Progenitor cell of endocrine pancreas (in vitro differentiated cells): Measurements from ENCODE around the gene CEP70. TPM values are rescaled to one million over a fixed set of nuclear protein-coding genes. Genes with fewer than 3 reads are reported as not detected.

Experiments
- DNase-seq: peaks from one replicate; pipeline ENCODE4 v3.0.0; 2021; ENCODE audit warnings: low spot score; ENCODE audit not compliant: unreplicated experiment
- H3K27ac Mint-ChIP-seq: 2 replicates; pipeline ENCODE4 v1.8.0; 2021; ENCODE audit warnings: mild to moderate bottlenecking, moderate library complexity, mixed read lengths
- H3K27me3 Mint-ChIP-seq: 2 replicates; pipeline ENCODE4 v1.8.0; 2021; ENCODE audit warnings: mixed read lengths
- H3K36me3 Mint-ChIP-seq: 2 replicates; pipeline ENCODE4 v1.8.0; 2022; ENCODE audit warnings: mixed read lengths; ENCODE audit not compliant: insufficient read depth
- H3K4me1 Mint-ChIP-seq: 2 replicates; pipeline ENCODE4 v1.8.0; 2021; ENCODE audit warnings: low read depth, mixed read lengths
- H3K4me3 Mint-ChIP-seq: 2 replicates; pipeline ENCODE4 v1.8.0; 2021; ENCODE audit warnings: low read depth, mild to moderate bottlenecking, moderate library complexity, mixed read lengths
- H3K9me3 Mint-ChIP-seq: 2 replicates; pipeline ENCODE4 v1.8.0; 2021; ENCODE audit warnings: low read depth, mixed read lengths
- total RNA-seq: library from RNA; stranded (reverse); gene quantifications from 2 replicates; pipeline ENCODE4 v1.2.1, GENCODE V29; 2021
- TF ChIP-seq, protein P1 (sequence below): fragments of 200-600 bp; sonication (generic); IDR thresholded peaks from one replicate; pipeline ENCODE4 v1.5.0; 2021; ENCODE audit warnings: antibody characterized with exemption, mild to moderate bottlenecking; ENCODE audit not compliant: unreplicated experiment

The CEP70 gene
- total RNA-seq, 1 donor from 2014 or later: 61.9 TPM

DNA sequence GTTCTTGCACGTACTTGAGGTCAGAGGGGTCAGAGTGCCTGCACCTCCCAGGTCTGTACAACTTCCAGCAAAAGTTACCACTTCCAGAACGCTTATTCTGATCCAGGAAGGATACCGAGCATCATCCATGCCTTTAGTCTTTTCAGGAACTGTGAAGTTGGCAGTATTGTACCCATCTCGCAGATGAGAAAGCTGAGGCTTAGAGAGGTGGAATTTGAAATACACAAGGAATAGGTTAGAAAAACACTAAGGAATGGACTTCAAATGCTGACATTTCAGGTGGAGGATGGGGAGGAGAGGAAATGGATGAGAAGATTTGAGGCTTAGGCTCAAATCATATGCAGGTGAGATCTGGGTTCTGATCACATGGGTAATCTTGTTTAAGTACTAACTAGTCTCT, 148.4 kb downstream of the CEP70 start:
- no peak overlapping the region for H3K4me3 Mint-ChIP-seq
- no peaks in the 10 kb centered on the region for H3K9me3 Mint-ChIP-seq
- peaks cover 2% of the 10 kb centered on the region for H3K4me1 Mint-ChIP-seq
- DNase-seq: no peak
- H3K27me3 Mint-ChIP-seq: peaks cover 15% of the 10 kb centered on the region
- no peaks in the 10 kb centered on the region for H3K36me3 Mint-ChIP-seq
- TF ChIP-seq, protein P1, sequence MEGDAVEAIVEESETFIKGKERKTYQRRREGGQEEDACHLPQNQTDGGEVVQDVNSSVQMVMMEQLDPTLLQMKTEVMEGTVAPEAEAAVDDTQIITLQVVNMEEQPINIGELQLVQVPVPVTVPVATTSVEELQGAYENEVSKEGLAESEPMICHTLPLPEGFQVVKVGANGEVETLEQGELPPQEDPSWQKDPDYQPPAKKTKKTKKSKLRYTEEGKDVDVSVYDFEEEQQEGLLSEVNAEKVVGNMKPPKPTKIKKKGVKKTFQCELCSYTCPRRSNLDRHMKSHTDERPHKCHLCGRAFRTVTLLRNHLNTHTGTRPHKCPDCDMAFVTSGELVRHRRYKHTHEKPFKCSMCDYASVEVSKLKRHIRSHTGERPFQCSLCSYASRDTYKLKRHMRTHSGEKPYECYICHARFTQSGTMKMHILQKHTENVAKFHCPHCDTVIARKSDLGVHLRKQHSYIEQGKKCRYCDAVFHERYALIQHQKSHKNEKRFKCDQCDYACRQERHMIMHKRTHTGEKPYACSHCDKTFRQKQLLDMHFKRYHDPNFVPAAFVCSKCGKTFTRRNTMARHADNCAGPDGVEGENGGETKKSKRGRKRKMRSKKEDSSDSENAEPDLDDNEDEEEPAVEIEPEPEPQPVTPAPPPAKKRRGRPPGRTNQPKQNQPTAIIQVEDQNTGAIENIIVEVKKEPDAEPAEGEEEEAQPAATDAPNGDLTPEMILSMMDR: no peak
- no peak overlapping the region for H3K27ac Mint-ChIP-seq

DNA sequence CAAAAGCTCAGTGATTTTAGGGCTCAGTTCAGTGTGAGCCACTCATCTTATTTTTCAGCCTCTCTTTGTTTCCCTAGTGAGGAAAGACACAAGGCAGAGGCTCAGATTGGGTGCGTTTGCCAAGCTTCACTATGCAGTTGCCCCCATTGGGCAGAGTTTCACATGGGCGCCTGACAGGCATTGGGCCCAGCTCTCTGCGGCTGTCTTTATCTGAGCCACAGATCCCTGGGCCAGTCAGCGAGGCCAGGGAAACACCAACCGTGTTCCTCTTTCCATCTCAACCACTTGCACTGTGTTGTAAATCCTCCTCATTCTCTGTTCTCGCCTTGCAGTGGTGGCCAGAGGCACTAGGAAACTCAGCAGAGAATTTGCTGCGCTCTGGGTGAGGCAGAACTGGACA, 148.8 kb downstream of the CEP70 start:
- no peak overlapping the region for H3K4me3 Mint-ChIP-seq
- DNase-seq: no peak
- peaks cover 15% of the 10 kb centered on the region for H3K27me3 Mint-ChIP-seq
- H3K36me3 Mint-ChIP-seq: no peaks in the 10 kb centered on the region
- no peak overlapping the region for H3K27ac Mint-ChIP-seq
- H3K4me1 Mint-ChIP-seq: peaks cover 4% of the 10 kb centered on the region
- TF ChIP-seq, protein P1: no peak
- no peaks in the 10 kb centered on the region for H3K9me3 Mint-ChIP-seq

Other genes with a start within 250 kb of the CEP70 start
- gene MRAS, start 245.7 kb downstream of the CEP70 start, total RNA-seq: 25.1 and 27.7 TPM in 2 replicates
- gene ESYT3, start 159.6 kb downstream of the CEP70 start, total RNA-seq: 1.8 and 3.5 TPM in 2 replicates
- gene FAIM, start 14.5 kb upstream of the CEP70 start, total RNA-seq: 24.1 and 24.6 TPM in 2 replicates
- 18.3 and 23.7 TPM in 2 replicates for gene PIK3CB, start 240.7 kb upstream of the CEP70 start, total RNA-seq